SU-DHL-6 (cell line): Measurements from ENCODE around the gene REN.

Experiments
- H2AFZ ChIP-seq: fragments of 200-600 bp; sonication (generic); 2 replicates; pipeline ENCODE4 v1.6.1; 2014; ENCODE audit warnings: low read depth, mild to moderate bottlenecking, moderate library complexity, mixed read lengths, antibody characterized with exemption, low read length; ENCODE audit not compliant: severe bottlenecking
- H3F3A ChIP-seq: fragments of 200-600 bp; shearing (Covaris generic); 2 replicates; pipeline ENCODE4 v1.6.0; 2016; ENCODE audit warnings: antibody characterized with exemption, mild to moderate bottlenecking; ENCODE audit not compliant: insufficient read depth
- H3K27ac ChIP-seq: fragments of 200-600 bp; sonication (generic); 2 replicates; pipeline ENCODE4 v1.5.1; 2016; ENCODE audit warnings: low read depth, mild to moderate bottlenecking, low read length, moderate library complexity, mixed read lengths
- H3K27me3 ChIP-seq: fragments of 200-600 bp; sonication (generic), shearing (Covaris generic); 2 replicates; pipeline ENCODE4 v1.6.0; 2014; ENCODE audit warnings: mild to moderate bottlenecking, low read length
- H3K36me3 ChIP-seq: fragments of 200-600 bp; sonication (generic); 2 replicates; pipeline ENCODE4 v1.6.1; 2014; ENCODE audit warnings: mild to moderate bottlenecking, low read length, mixed read lengths
- H3K4me2 ChIP-seq: fragments of 300-600, 200-600 bp; shearing (Covaris generic), sonication (generic); 2 replicates; pipeline ENCODE4 v1.6.0; 2014; ENCODE audit warnings: low read length, low read depth, mild to moderate bottlenecking; ENCODE audit not compliant: poor library complexity, severe bottlenecking
- H3K4me3 ChIP-seq: fragments of 200-600 bp; sonication (generic); 2 replicates; pipeline ENCODE4 v1.5.1; 2014; ENCODE audit warnings: antibody characterized with exemption, low read length, mild to moderate bottlenecking, mixed read lengths; ENCODE audit not compliant: insufficient read depth, poor library complexity, severe bottlenecking
- H3K79me2 ChIP-seq: fragments of 200-600 bp; sonication (generic); 2 replicates; pipeline ENCODE4 v1.6.1; 2014; ENCODE audit warnings: mild to moderate bottlenecking, low read length, moderate library complexity; ENCODE audit not compliant: insufficient read depth
- H3K9ac ChIP-seq: fragments of 200-600 bp; sonication (generic); 2 replicates; pipeline ENCODE4 v1.7.0; 2014; ENCODE audit warnings: mild to moderate bottlenecking, low read length
- H3K9me2 ChIP-seq: fragments of 200-600 bp; sonication (generic); replicated peaks from 2 replicates; pipeline ENCODE4 v1.6.1; 2014; ENCODE audit warnings: low read length; ENCODE audit not compliant: insufficient read depth
- H3K9me3 ChIP-seq: fragments of 200-600 bp; sonication (generic); 2 replicates; pipeline ENCODE4 v1.6.1; 2014; ENCODE audit warnings: low read length, mixed read lengths; ENCODE audit not compliant: insufficient read depth
- H4K20me1 ChIP-seq: fragments of 200-600 bp; sonication (generic); 2 replicates; pipeline ENCODE4 v1.6.1; 2014; ENCODE audit warnings: low read depth, mild to moderate bottlenecking, antibody characterized with exemption, low read length, moderate library complexity, mixed read lengths
- EZH2phosphoT487 ChIP-seq: fragments of 200-600 bp; sonication (generic), shearing (Covaris generic); conservative IDR thresholded peaks from 2 replicates; pipeline ENCODE4 v1.6.1; 2018; ENCODE audit warnings: mild to moderate bottlenecking, antibody characterized with exemption, low read length, moderate library complexity, mixed read lengths
- TF ChIP-seq, protein P1 (sequence below): fragments of 200-600 bp; sonication (generic); IDR thresholded peaks from one replicate; pipeline ENCODE4 v1.5.1; 2017; ENCODE audit warnings: antibody characterized with exemption, mild to moderate bottlenecking, low read length, moderate library complexity; ENCODE audit not compliant: insufficient read depth, poor library complexity, severe bottlenecking

The REN gene

DNA sequence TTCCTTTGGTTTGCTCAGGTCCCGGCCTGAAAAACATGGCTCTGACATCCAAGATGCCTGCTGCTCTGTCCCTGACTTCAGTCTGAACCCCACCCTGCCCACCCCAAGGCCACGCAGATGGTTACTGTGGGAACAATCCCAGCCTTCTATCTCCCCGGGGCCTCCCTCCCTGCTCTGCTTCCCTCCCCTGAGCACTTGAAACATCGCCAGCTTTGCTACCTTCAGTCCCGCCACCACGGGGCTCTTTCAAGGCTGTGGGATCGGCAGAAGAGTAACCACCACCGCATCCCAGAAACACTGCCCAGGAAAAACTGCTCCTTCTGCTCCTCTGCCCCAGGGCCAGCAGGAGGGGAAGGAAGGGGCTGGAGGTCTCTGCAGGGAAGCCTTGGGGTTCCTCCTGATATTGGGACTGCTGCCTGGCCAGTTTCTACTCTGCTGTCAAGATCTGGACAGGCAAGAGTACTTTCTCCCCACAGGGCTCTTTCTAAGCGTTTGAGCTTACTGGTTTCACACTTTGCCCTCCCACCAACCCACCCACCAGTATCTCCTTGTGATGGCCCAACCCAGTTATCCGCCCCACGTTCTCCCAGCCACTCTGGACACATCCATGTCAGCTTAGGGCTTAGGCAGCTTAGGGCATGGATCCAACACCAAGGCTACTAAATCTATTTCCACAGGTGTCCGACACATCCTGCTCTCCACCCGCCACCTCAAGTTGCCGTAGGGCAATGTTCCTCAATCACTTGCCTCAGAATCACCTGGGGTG is 22.7 kb downstream of the REN start:
- no peak overlapping the region for H3K9ac ChIP-seq
- no peak overlapping the region for H3K27ac ChIP-seq
- H3K27me3 ChIP-seq, result no peaks in the 10 kb centered on the region
- no peaks in the 10 kb centered on the region for H3K36me3 ChIP-seq
- TF ChIP-seq, protein P1, sequence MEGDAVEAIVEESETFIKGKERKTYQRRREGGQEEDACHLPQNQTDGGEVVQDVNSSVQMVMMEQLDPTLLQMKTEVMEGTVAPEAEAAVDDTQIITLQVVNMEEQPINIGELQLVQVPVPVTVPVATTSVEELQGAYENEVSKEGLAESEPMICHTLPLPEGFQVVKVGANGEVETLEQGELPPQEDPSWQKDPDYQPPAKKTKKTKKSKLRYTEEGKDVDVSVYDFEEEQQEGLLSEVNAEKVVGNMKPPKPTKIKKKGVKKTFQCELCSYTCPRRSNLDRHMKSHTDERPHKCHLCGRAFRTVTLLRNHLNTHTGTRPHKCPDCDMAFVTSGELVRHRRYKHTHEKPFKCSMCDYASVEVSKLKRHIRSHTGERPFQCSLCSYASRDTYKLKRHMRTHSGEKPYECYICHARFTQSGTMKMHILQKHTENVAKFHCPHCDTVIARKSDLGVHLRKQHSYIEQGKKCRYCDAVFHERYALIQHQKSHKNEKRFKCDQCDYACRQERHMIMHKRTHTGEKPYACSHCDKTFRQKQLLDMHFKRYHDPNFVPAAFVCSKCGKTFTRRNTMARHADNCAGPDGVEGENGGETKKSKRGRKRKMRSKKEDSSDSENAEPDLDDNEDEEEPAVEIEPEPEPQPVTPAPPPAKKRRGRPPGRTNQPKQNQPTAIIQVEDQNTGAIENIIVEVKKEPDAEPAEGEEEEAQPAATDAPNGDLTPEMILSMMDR, result no peak
- no peak for TF ChIP-seq EZH2phosphoT487
- H3K79me2 ChIP-seq, result no peaks in the 10 kb centered on the region
- no peaks in the 10 kb centered on the region for H3K9me3 ChIP-seq
- no peak overlapping the region for H2AFZ ChIP-seq
- no peak overlapping the region for H3K4me2 ChIP-seq
- no peaks in the 10 kb centered on the region for H4K20me1 ChIP-seq
- no peak overlapping the region for H3K4me3 ChIP-seq
- no peaks in the 10 kb centered on the region for H3K9me2 ChIP-seq
- no peaks in the 10 kb centered on the region for H3F3A ChIP-seq

DNA sequence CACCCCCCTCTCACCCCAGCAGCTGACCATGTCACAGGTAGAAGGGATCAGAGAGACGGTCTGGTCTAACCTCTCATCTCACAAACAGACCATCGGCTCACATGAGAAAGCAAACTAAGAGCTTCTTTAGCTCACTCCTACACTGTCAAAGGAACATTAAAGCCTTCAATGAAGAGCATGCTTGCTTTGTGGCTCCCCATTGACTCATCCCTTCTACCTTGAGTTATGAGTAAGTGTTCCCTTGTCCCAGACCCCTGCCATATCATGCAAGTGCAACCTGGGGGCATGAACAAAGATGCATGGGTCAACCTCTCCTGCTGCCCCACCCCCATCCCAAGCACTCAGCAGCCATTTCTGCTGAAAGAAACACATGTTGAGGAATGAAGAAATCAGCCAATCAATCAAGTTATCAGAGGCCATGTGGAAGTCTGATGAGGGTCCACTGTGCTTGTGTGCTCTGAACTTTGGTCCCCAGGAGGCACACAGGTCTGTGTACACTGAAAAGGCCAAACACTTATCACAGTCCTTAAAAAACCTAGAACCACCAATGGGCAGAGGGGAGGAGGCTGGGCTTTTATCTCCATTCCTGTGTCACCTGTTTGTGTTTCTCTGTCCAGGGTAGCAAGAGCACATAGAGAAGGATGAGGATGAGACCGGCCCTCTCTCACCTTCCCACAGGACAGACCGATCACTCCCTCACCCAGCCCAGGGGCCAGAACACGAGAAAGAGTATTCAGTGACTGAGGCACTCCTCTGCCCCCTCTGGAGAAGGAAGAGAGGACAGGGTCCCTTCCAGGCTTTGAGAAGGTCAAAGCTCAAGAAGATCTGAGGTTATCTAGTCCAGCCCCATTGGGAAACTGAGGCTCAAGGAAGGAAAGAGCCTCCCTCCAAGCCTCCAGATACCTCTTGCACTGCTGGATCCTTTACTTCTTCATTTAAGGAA is 23.8 kb downstream of the REN start:
- Histone ChIP-seq H3K4me2 (no peak overlapping the region), H3K27ac (no peak overlapping the region), H3K36me3 (no peaks in the 10 kb centered on the region), H3F3A (no peaks in the 10 kb centered on the region), H3K9ac (no peak overlapping the region), H3K9me2 (no peaks in the 10 kb centered on the region), H3K4me3 (no peak overlapping the region), H2AFZ (no peak overlapping the region), H3K9me3 (no peaks in the 10 kb centered on the region), H3K27me3 (no peaks in the 10 kb centered on the region), H4K20me1 (no peaks in the 10 kb centered on the region), H3K79me2 (no peaks in the 10 kb centered on the region)
- TF ChIP-seq EZH2phosphoT487, result no peak
- TF ChIP-seq, protein P1, result no peak

DNA sequence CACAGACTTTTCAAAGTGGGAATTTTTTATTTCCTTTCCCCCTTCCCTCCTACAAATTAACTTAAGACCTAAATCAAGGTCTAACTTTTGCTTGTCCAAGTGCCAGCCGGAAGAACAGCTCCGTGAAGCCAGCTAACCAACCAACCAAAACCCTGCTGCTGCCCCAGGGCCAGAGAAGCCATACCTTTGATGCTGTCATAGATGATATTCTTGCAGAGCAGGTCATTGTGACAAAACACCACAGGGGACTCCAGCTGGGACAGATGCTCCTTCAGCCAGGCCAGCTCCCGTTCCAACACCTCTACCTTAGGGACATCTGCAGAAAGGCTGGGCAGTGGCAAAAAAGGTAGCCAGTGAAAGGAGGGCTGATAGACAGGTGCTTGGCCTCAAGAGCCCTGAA is 25.0 kb downstream of the REN start:
- H3K27me3 ChIP-seq, result no peaks in the 10 kb centered on the region
- no peaks in the 10 kb centered on the region for H3K36me3 ChIP-seq
- no peaks in the 10 kb centered on the region for H4K20me1 ChIP-seq
- no peaks in the 10 kb centered on the region for H3F3A ChIP-seq
- no peak overlapping the region for H3K27ac ChIP-seq
- no peak overlapping the region for H3K4me3 ChIP-seq
- no peak overlapping the region for H3K9ac ChIP-seq
- TF ChIP-seq, protein P1, result no peak
- TF ChIP-seq EZH2phosphoT487, result no peak
- no peaks in the 10 kb centered on the region for H3K79me2 ChIP-seq
- H3K9me2 ChIP-seq, result no peaks in the 10 kb centered on the region
- H3K4me2 ChIP-seq, result no peak overlapping the region
- H2AFZ ChIP-seq, result no peak overlapping the region
- no peaks in the 10 kb centered on the region for H3K9me3 ChIP-seq
